Subcutaneous abdominal adipose tissue (tissue), 5 donors: ENCODE measurements around the gene HMGCS2.

Source experiments
- H3K27ac ChIP-seq: one replicate; pipeline ENCODE4 v1.7.0; 2013; ENCODE audit warnings: low read depth, mild to moderate bottlenecking, inconsistent platforms, low read length, moderate library complexity
- H3K27me3 ChIP-seq, 5 donors: one replicate each; pipeline ENCODE4 v1.7.0; 2013; ENCODE audit warnings: low read length in 5 of 5, inconsistent platforms in 1 of 5; ENCODE audit not compliant: control insufficient read depth in 5 of 5, insufficient read depth in 4 of 5
- H3K36me3 ChIP-seq, 5 donors: one replicate each; pipeline ENCODE4 v1.7.0; 2013; ENCODE audit warnings: low read length in 5 of 5; ENCODE audit not compliant: control insufficient read depth in 5 of 5, insufficient read depth in 5 of 5
- H3K4me1 ChIP-seq, 5 donors: one replicate each; pipeline ENCODE4 v1.7.0; 2013; ENCODE audit warnings: low read length in 5 of 5, mild to moderate bottlenecking in 3 of 5, moderate library complexity in 1 of 5; ENCODE audit not compliant: control insufficient read depth in 5 of 5, insufficient read depth in 5 of 5
- H3K4me3 ChIP-seq, 5 donors: one replicate each; pipeline ENCODE4 v1.7.0; 2013; ENCODE audit warnings: low read length in 5 of 5, low read depth in 1 of 5
- H3K9ac ChIP-seq, 5 donors: one replicate each; pipeline ENCODE4 v1.7.0; 2013; ENCODE audit warnings: low read length in 5 of 5, mild to moderate bottlenecking in 4 of 5, moderate library complexity in 3 of 5
- H3K9me3 ChIP-seq, 5 donors: one replicate each; pipeline ENCODE4 v1.7.0; 2013; ENCODE audit warnings: low read length in 5 of 5; ENCODE audit not compliant: control insufficient read depth in 5 of 5
- donor health status: healthy.
- donor health status: healthy.
- donor health status: healthy.
- donor health status: healthy.
- donor health status: healthy.

HMGCS2 gene

GRCh38 chr1:119768778-119769177, at the start of gene HMGCS2:
TSS of gene HMGCS2 (minus strand) at chr1:119768905. CDS start at chr1:119768844, 61 bp downstream.
- Histone ChIP-seq H3K27ac (no peak within 1 kb of the TSS), H3K9me3 (peaks cover 0 to 7% (median 0%) of the 10 kb centered on the region in 5 donors), H3K4me3 (no peak within 1 kb of the TSS), H3K4me1 (peaks cover 0 to 16% (median 14%) of the 10 kb centered on the region in 5 donors), H3K27me3 (no peaks in the 10 kb centered on the region), H3K36me3 (no peaks in the 10 kb centered on the region), H3K9ac (no peak within 1 kb of the TSS)

GRCh38 chr1:119818181-119818580, 49.5 kb upstream of the HMGCS2 start:
- Histone ChIP-seq H3K27ac (no peak overlapping the region), H3K4me3 (no peak overlapping the region), H3K27me3 (peaks cover 0 to 2% (median 0%) of the 10 kb centered on the region in 5 donors), H3K36me3 (no peaks in the 10 kb centered on the region), H3K4me1 (no peaks in the 10 kb centered on the region), H3K9me3 (no peaks in the 10 kb centered on the region), H3K9ac (no peak overlapping the region)

GRCh38 chr1:119816407-119816806, 47.7 kb upstream of the HMGCS2 start:
- no peak overlapping the region for H3K9ac ChIP-seq
- H3K36me3 ChIP-seq = no peaks in the 10 kb centered on the region
- no peaks in the 10 kb centered on the region for H3K27me3 ChIP-seq
- no peak overlapping the region for H3K4me3 ChIP-seq
- H3K9me3 ChIP-seq = no peaks in the 10 kb centered on the region
- no peak overlapping the region for H3K27ac ChIP-seq
- no peaks in the 10 kb centered on the region for H3K4me1 ChIP-seq

- Histone ChIP-seq H3K27ac (no peak overlapping the region), H3K4me3 (no peak overlapping the region), H3K4me1 (no peaks in the 10 kb centered on the region), H3K27me3 (no peaks in the 10 kb centered on the region), H3K36me3 (no peaks in the 10 kb centered on the region), H3K9ac (no peak overlapping the region), H3K9me3 (no peaks in the 10 kb centered on the region)
These were observed 47.2 kb upstream of the HMGCS2 start for GRCh38 chr1:119815928-119816327.

DNA sequence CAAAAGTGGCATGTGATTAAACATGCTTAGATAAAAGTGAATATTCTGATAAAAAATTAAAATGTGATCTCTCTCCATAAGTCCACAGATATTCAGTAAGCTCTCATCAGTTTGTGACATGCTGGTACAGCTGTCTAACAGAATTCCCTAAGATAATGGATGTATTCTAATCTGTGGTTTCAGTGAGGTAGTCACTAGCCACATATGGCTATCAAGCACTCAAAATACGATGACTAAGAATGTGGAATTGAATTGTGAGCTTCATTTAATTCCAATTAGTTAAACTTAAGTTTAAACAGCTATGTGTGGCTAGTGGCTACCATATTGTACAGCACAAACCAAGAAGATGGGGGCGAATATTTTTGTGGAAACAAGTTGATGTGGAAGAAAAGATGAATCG, 46.7 kb upstream of the HMGCS2 start:
- Histone ChIP-seq H3K9ac (no peak overlapping the region), H3K4me1 (no peaks in the 10 kb centered on the region), H3K27me3 (no peaks in the 10 kb centered on the region), H3K27ac (no peak overlapping the region), H3K4me3 (no peak overlapping the region), H3K36me3 (no peaks in the 10 kb centered on the region), H3K9me3 (no peaks in the 10 kb centered on the region)

- no peak overlapping the region for H3K4me3 ChIP-seq
- H3K9me3 ChIP-seq = no peaks in the 10 kb centered on the region
- no peaks in the 10 kb centered on the region for H3K4me1 ChIP-seq
These were observed 45.6 kb upstream of the HMGCS2 start for GRCh38 chr1:119814288-119814687.

GRCh38 chr1:119811985-119812557, 43.4 kb upstream of the HMGCS2 start:
- Histone ChIP-seq H3K4me3 (no peak overlapping the region), H3K27me3 (peaks cover 0 to 14% (median 0%) of the 10 kb centered on the region in 5 donors), H3K9me3 (no peaks in the 10 kb centered on the region), H3K4me1 (no peaks in the 10 kb centered on the region), H3K36me3 (no peaks in the 10 kb centered on the region), H3K27ac (no peak overlapping the region), H3K9ac (no peak overlapping the region)

More at GRCh38 chr1:119814288-119814687, 45.6 kb upstream of the HMGCS2 start:
- Histone ChIP-seq H3K27ac (no peak overlapping the region), H3K27me3 (no peaks in the 10 kb centered on the region), H3K36me3 (no peaks in the 10 kb centered on the region), H3K9ac (no peak overlapping the region)

DNA sequence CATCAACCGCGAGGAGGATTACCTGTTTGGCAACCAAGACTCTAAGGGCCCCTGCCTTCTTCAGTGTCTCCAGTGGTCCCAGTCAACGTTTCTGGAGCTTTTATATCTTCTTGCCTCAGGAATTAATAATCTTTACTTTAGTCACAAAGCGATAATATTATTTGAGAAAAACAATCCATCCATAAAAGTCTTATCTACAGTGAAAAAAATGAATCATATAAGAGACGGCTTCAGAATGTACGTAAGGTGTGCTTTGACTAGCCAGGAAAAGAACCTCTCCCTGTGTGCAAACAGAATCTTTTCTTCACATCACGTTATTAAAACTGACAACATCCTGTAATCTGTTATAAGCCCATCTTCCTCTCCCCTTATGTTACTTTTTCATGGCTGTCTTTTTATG, 42.7 kb upstream of the HMGCS2 start, which contains the start of gene REG4:
Gene REG4, minus strand, starts transcription at position 74 of the 400 bp plus-strand sequence. CDS start 2,691 bp downstream, outside the sequence.
- H3K27me3 ChIP-seq = peaks cover 0 to 14% (median 0%) of the 10 kb centered on the region in 5 donors
- H3K4me1 ChIP-seq = no peaks in the 10 kb centered on the region
- no peak within 1 kb of the TSS for H3K4me3 ChIP-seq
- H3K9ac ChIP-seq = no peak within 1 kb of the TSS
- H3K27ac ChIP-seq = no peak within 1 kb of the TSS
- no peaks in the 10 kb centered on the region for H3K9me3 ChIP-seq
- H3K36me3 ChIP-seq = no peaks in the 10 kb centered on the region

DNA sequence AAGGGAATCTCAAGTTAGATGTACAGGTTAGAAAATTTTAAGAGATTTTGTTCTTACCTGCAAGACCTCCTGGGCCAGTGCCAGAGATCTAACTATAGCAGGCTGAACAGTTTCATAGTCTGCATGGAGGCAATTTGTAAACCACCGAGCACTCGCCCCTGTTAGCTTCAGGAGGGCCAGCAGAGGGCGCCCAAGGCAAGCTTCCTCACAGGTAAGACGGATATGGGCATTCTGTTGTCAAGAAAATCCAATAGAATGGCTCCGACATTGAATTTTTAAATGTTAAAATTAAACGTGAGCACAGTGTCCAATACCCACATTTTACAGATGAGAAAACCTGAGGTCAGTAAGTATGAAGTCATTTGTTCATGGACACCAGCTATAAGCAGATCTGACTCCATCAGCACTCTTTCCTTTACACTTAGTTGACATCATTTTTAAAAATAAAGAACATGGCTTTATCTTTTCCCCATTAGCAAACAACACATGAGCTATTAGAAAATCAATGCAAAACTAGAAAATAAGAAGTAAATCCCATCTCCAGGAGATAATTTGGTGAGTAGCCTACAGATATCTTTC, 40.4 kb upstream of the HMGCS2 start:
- no peak overlapping the region for H3K27ac ChIP-seq
- H3K9ac ChIP-seq = no peak overlapping the region
- no peaks in the 10 kb centered on the region for H3K9me3 ChIP-seq
- peaks cover 0 to 14% (median 0%) of the 10 kb centered on the region in 5 donors for H3K27me3 ChIP-seq
- no peaks in the 10 kb centered on the region for H3K36me3 ChIP-seq
- no peak overlapping the region for H3K4me3 ChIP-seq
- H3K4me1 ChIP-seq = no peaks in the 10 kb centered on the region

- H3K27ac ChIP-seq = no peak overlapping the region
- no peaks in the 10 kb centered on the region for H3K9me3 ChIP-seq
- H3K9ac ChIP-seq = no peak overlapping the region
These were observed 39.8 kb upstream of the HMGCS2 start for GRCh38 chr1:119808491-119808890.

More at GRCh38 chr1:119808491-119808890, 39.8 kb upstream of the HMGCS2 start:
- Histone ChIP-seq H3K36me3 (no peaks in the 10 kb centered on the region), H3K27me3 (peaks cover 0 to 14% (median 0%) of the 10 kb centered on the region in 5 donors), H3K4me1 (no peaks in the 10 kb centered on the region), H3K4me3 (no peak overlapping the region)
